B cell (primary cell): ENCODE data around the gene SLC7A7. TPM values are rescaled to one million over a fixed set of nuclear protein-coding genes. Genes with fewer than 3 reads are reported as not detected.

Experiments used
- ATAC-seq: fragments of 200-7000 bp; cut with Tn5 transposase; one replicate; pipeline ENCODE4 v1.10.0; 2021; ENCODE audit warnings: low read depth, mild to moderate bottlenecking, moderate number of reproducible peaks, moderate library complexity
- CTCF ChIA-PET: fragments of 350-600 bp; sonication (Branson Sonifier 250); formaldehyde crosslinking; loops from one replicate; lab custom pipeline; 2021; ENCODE audit warnings: antibody characterized with exemption, inconsistent platforms; lab: Charles Lee
- POLR2A ChIA-PET: fragments of 350-600 bp; sonication (Branson Sonifier 250); formaldehyde crosslinking; loops from one replicate; lab custom pipeline; 2021; ENCODE audit warnings: antibody characterized with exemption; lab: Charles Lee
- DNase-seq: peaks from one replicate; pipeline ENCODE4 v3.0.0; 2013
- H2AFZ ChIP-seq: 2 replicates; pipeline ENCODE4 v1.6.1; 2012; ENCODE audit warnings: mild to moderate bottlenecking, low read depth, low read length; ENCODE audit not compliant: insufficient read depth, poor library complexity, severe bottlenecking
- H3K27ac ChIP-seq, 2 donors: 1 replicate in 1 of 2; 2 replicates in 1 of 2; pipeline ENCODE4 v1.5.1; 2012 to 2013; ENCODE audit warnings: low read length in 2 of 2, mild to moderate bottlenecking in 2 of 2, moderate library complexity in 1 of 2
- H3K27me3 ChIP-seq, 4 experiments: fragments of 200-600 bp in 1 of 4; sonication (generic) in 1 of 4; replicated peaks in 1 of 4; 1 replicate in 2 of 4; 2 replicates in 2 of 4; pipeline versions ENCODE4 v1.6.1 to v1.7.0; 2013 to 2016; ENCODE audit warnings: low read length in 3 of 4, mild to moderate bottlenecking in 2 of 4, mixed read lengths in 1 of 4, moderate library complexity in 1 of 4; ENCODE audit not compliant: insufficient read depth in 4 of 4, control insufficient read depth in 3 of 4; ENCODE audit errors: control extremely low read depth in 1 of 4
- H3K36me3 ChIP-seq, 2 experiments: replicated peaks in 1 of 2; 1 replicate in 1 of 2; 2 replicates in 1 of 2; pipeline versions ENCODE4 v1.6.1 to v1.7.1; 2013; ENCODE audit warnings: low read length in 1 of 2; ENCODE audit not compliant: insufficient read depth in 2 of 2, control insufficient read depth in 1 of 2; ENCODE audit errors: control extremely low read depth in 1 of 2, extremely low read depth in 1 of 2
- H3K4me1 ChIP-seq, 2 donors: fragments of 200-600 bp in 1 of 2; sonication (generic) in 1 of 2; 1 replicate in 1 of 2; 2 replicates in 1 of 2; pipeline versions ENCODE4 v1.5.1 to v1.6.1; 2013 to 2017; ENCODE audit warnings: low read length in 2 of 2; ENCODE audit not compliant: control insufficient read depth in 2 of 2, insufficient read depth in 2 of 2
- H3K4me2 ChIP-seq: replicated peaks from 2 replicates; pipeline ENCODE3; 2012; ENCODE audit warnings: mild to moderate bottlenecking, low read depth, low read length; ENCODE audit not compliant: poor library complexity, severe bottlenecking
- H3K4me3 ChIP-seq, 5 experiments: fragments of 200-600 bp in 1 of 5; sonication (generic) in 1 of 5; 1 replicate in 3 of 5; 2 replicates in 2 of 5; pipeline versions ENCODE4 v1.5.1 to v1.7.0; 2011 to 2016; ENCODE audit warnings: low read length in 4 of 5, mild to moderate bottlenecking in 4 of 5, low read depth in 2 of 5, control low read depth in 1 of 5, moderate library complexity in 1 of 5; ENCODE audit not compliant: insufficient read depth in 1 of 5; ENCODE audit errors: control extremely low read depth in 1 of 5, extremely low read depth in 1 of 5
- H3K79me2 ChIP-seq: fragments of 200-600 bp; sonication (generic); one replicate; pipeline ENCODE4 v1.6.0; 2016; ENCODE audit warnings: low read length; ENCODE audit not compliant: control insufficient read depth, insufficient read depth
- H3K9ac ChIP-seq: fragments of 200-600 bp; sonication (generic); 2 replicates; pipeline ENCODE4 v1.6.1; 2017; ENCODE audit warnings: mild to moderate bottlenecking, low read length, moderate library complexity
- H3K9me3 ChIP-seq, 3 donors: one replicate each; pipeline versions ENCODE4 v1.6.1 to v1.7.1; 2013; ENCODE audit warnings: low read length in 2 of 3; ENCODE audit not compliant: control insufficient read depth in 2 of 3, insufficient read depth in 1 of 3; ENCODE audit errors: control extremely low read depth in 1 of 3
- H4K20me1 ChIP-seq: 2 replicates; pipeline ENCODE4 v1.6.0; 2012; ENCODE audit warnings: mild to moderate bottlenecking, low read length; ENCODE audit not compliant: insufficient read depth, control insufficient read depth, poor library complexity, severe bottlenecking
- H3K27ac Mint-ChIP-seq: one replicate; pipeline ENCODE4 v1.8.0; 2021; ENCODE audit warnings: mixed read lengths
- H3K27me3 Mint-ChIP-seq: one replicate; pipeline ENCODE4 v1.8.0; 2021; ENCODE audit warnings: mixed read lengths
- H3K4me1 Mint-ChIP-seq: one replicate; pipeline ENCODE4 v1.8.0; 2021; ENCODE audit warnings: mixed read lengths
- H3K4me3 Mint-ChIP-seq: one replicate; pipeline ENCODE4 v1.8.0; 2021; ENCODE audit warnings: mixed read lengths
- H3K9me3 Mint-ChIP-seq: one replicate; pipeline ENCODE4 v1.8.0; 2022; ENCODE audit warnings: mixed read lengths; ENCODE audit not compliant: insufficient read depth
- CTCF ChIP-seq: fragments of 200-600 bp; IDR thresholded peaks from one replicate; pipeline ENCODE4 v1.8.0; 2022; ENCODE audit warnings: antibody characterized with exemption, mild to moderate bottlenecking
- EZH2 ChIP-seq: IDR thresholded peaks from 2 replicates; pipeline ENCODE4 v1.6.1; 2012; ENCODE audit warnings: borderline replicate concordance, low read depth, mild to moderate bottlenecking, moderate library complexity, low read length; ENCODE audit not compliant: insufficient read depth, poor library complexity, severe bottlenecking
- WGBS: methylation state at CpG from one replicate; pipeline ENCODE4 v1.1.5; 2013; ENCODE audit warnings: missing lambda C conversion rate; ENCODE audit not compliant: insufficient coverage; 5-methylcytosine and 5-hydroxymethylcytosine counted together
- intact Hi-C: fragments of 100-400 bp; cut with micrococcal nuclease; formaldehyde crosslinking; loops from one replicate; pipeline ENCODE4 v1.10.0; 2022
- polyA plus RNA-seq: library from polyadenylated mRNA; depleted of rRNA; stranded (reverse); fragments of >200 nt; gene quantifications from 2 replicates; pipeline ENCODE4 v1.2.3, GENCODE V29; 2012
- total RNA-seq, 2 donors: library from RNA; stranded (reverse); fragments of 120-200 nt in 1 of 2; gene quantifications; 1 replicate in 1 of 2; 2 replicates in 1 of 2; pipeline versions ENCODE4 v1.2.3 to v1.2.4, GENCODE V29; 2013 to 2022

The SLC7A7 gene
- total and polyA plus RNA-seq, 2 donors (not counting 1 experiment from before 2014, with no cell fraction given): 33.4 to 50.0 TPM

GRCh38 chr14:22848351-22849164 lies 33.3 kb upstream of the SLC7A7 start:
- H4K20me1 ChIP-seq: no peaks in the 10 kb centered on the region
- POLR2A ChIA-PET: no interaction called here
- H3K9me3 ChIP-seq: no peaks in the 10 kb centered on the region
- Mint-ChIP-seq H3K4me3 (no peak overlapping the region), H3K4me1 (peaks cover 6% of the 10 kb centered on the region), H3K27ac (no peak overlapping the region), H3K27me3 (peaks cover 10% of the 10 kb centered on the region), H3K9me3 (no peaks in the 10 kb centered on the region)
- peaks cover 0 to 19% (median 0%) of the 10 kb centered on the region in 4 experiments for H3K27me3 ChIP-seq
- H3K36me3 ChIP-seq: no peaks in the 10 kb centered on the region
- no peak overlapping the region for H3K27ac ChIP-seq
- no peaks in the 10 kb centered on the region for H3K79me2 ChIP-seq
- WGBS: 19% methylated on average over 5 of the region's 12 CpGs
- ATAC-seq (no peak), DNase-seq (no peak)
- peaks cover 0 to 8% of the 10 kb centered on the region in 2 donors for H3K4me1 ChIP-seq
- CTCF ChIA-PET: interaction anchor here (0.6 to 12.0 kb wide), 12 partner anchors 10 to 359 kb away, joined by 3 to 207 read pairs (median 4); partner anchors contain the start of genes MMP14, MRPL52 and OXA1L
- H3K4me2 ChIP-seq: no peak overlapping the region
- no peak overlapping the region for H2AFZ ChIP-seq
- no peak overlapping the region for H3K4me3 ChIP-seq
- TF ChIP-seq CTCF (no peak), EZH2 (no peak)
- intact Hi-C loops: no loop called here
- no peak overlapping the region for H3K9ac ChIP-seq
